Endodermal cell (in vitro differentiated cells): Measurements from ENCODE around the gene ACADL. TPM values are rescaled to one million over a fixed set of nuclear protein-coding genes. Genes with fewer than 3 reads are reported as not detected.
A peak's percentile ranks its signal among the peaks of the same experiment; 100 is the strongest.

ENCODE experiments used
- DNase-seq: peaks from one replicate; pipeline ENCODE4 v3.0.0-alpha.2; 2017
- H3K27ac ChIP-seq: 2 replicates; pipeline ENCODE4 v1.5.1; 2013; ENCODE audit warnings: mild to moderate bottlenecking, low read depth, low read length, moderate library complexity
- H3K27me3 ChIP-seq: 2 replicates; pipeline ENCODE4 v1.6.1; 2013; ENCODE audit warnings: mild to moderate bottlenecking, low read length, moderate library complexity; ENCODE audit not compliant: insufficient read depth, control insufficient read depth, poor library complexity, severe bottlenecking
- H3K36me3 ChIP-seq: 2 replicates; pipeline ENCODE4 v1.7.0; 2013; ENCODE audit warnings: mild to moderate bottlenecking, low read length, moderate library complexity; ENCODE audit not compliant: control insufficient read depth, insufficient read depth
- H3K4me1 ChIP-seq: one replicate; pipeline ENCODE4 v1.7.0; 2013; ENCODE audit warnings: low read length; ENCODE audit not compliant: control insufficient read depth, insufficient read depth
- H3K4me3 ChIP-seq: 2 replicates; pipeline ENCODE4 v1.5.1; 2013; ENCODE audit warnings: mild to moderate bottlenecking, low read length, moderate library complexity
- H3K9ac ChIP-seq: 2 replicates; pipeline ENCODE4 v1.6.1; 2013; ENCODE audit warnings: mild to moderate bottlenecking, low read length, moderate library complexity; ENCODE audit not compliant: poor library complexity, severe bottlenecking; ENCODE audit errors: extremely low read depth
- H3K9me3 ChIP-seq: 2 replicates; pipeline ENCODE4 v1.6.1; 2013; ENCODE audit warnings: mild to moderate bottlenecking, low read length, moderate library complexity; ENCODE audit not compliant: control insufficient read depth
- H3K27ac Mint-ChIP-seq: 2 replicates; pipeline ENCODE4 v1.8.0; 2020; ENCODE audit warnings: mixed read lengths
- H3K27me3 Mint-ChIP-seq: 2 replicates; pipeline ENCODE4 v1.8.0; 2021; ENCODE audit warnings: mild to moderate bottlenecking, mixed read lengths; ENCODE audit not compliant: insufficient read depth
- H3K36me3 Mint-ChIP-seq: 2 replicates; pipeline ENCODE4 v1.8.0; 2020; ENCODE audit warnings: low read depth, mixed read lengths
- H3K4me1 Mint-ChIP-seq: 2 replicates; pipeline ENCODE4 v1.8.0; 2020; ENCODE audit warnings: mixed read lengths
- H3K4me3 Mint-ChIP-seq: 2 replicates; pipeline ENCODE4 v1.8.0; 2020; ENCODE audit warnings: mild to moderate bottlenecking, moderate library complexity, mixed read lengths
- H3K9me3 Mint-ChIP-seq: 2 replicates; pipeline ENCODE4 v1.8.0; 2020; ENCODE audit warnings: mild to moderate bottlenecking, mixed read lengths
- CTCF ChIP-seq: fragments of 200-600 bp; sonication (generic); conservative IDR thresholded peaks from 2 replicates; pipeline ENCODE4 v1.5.0; 2021; ENCODE audit warnings: antibody characterized with exemption, mild to moderate bottlenecking
- WGBS, 2 experiments: methylation state at CpG; one replicate each; pipeline versions ENCODE4 v1.1.5 to v1.1.7; 2013; ENCODE audit warnings: missing lambda C conversion rate in 2 of 2, mixed read lengths in 1 of 2; ENCODE audit not compliant: insufficient coverage in 1 of 2, insufficient read length in 1 of 2; 5-methylcytosine and 5-hydroxymethylcytosine counted together
- long read RNA-seq, 4 experiments: library from polyadenylated mRNA in 2 of 4; library from RNA in 1 of 4; library from capped mRNA in 1 of 4; stranded (forward) in 3 of 4; unstranded in 1 of 4; transcript quantifications; one replicate each; pipeline ENCODE4 v2.0.0, GENCODE V29; 2020 to 2021; ENCODE audit warnings: inconsistent platforms in 1 of 4
- polyA plus RNA-seq, 2 experiments: library from polyadenylated mRNA; stranded (reverse); fragments of 50-300 nt; gene quantifications; one replicate each; pipeline ENCODE4 v1.2.3, GENCODE V29; 2013
- total RNA-seq, 2 donors: library from RNA; stranded (reverse); fragmentation: NEBNext Ultra II Directional in 1 of 2; extraction: Animal tissue kit (Norgen Biotek cat#: 25700) in 1 of 2; gene quantifications; 2 replicates in 1 of 2; 3 replicates in 1 of 2; pipeline ENCODE4 v1.2.1, GENCODE V29; 2021

Gene ACADL
- 1 to 10 TPM in 1 of 2 donors, under 1 TPM in 1; 0.66 to 1.1 TPM for total RNA-seq
- polyA plus RNA-seq (2013, experiment 1 of 2), result 0.18 TPM
- 0.33 TPM for polyA plus RNA-seq (2013, experiment 2 of 2)
- long read RNA-seq, experiment 1, partial matches to known transcripts, result 0 of 1 reads
- long read RNA-seq, experiment 1, other reads (novel, unspliced or antisense), result 0 of 1 reads
- long read RNA-seq, experiment 2, result 0 reads
- long read RNA-seq, experiment 3, partial matches to known transcripts, result 0 of 2 reads
- long read RNA-seq, experiment 3, other reads (novel, unspliced or antisense), result 1 of 2 reads
- long read RNA-seq, experiment 4, partial matches to known transcripts, result 0 of 3 reads
- long read RNA-seq, experiment 4, other reads (novel, unspliced or antisense), result 0 of 3 reads

DNA sequence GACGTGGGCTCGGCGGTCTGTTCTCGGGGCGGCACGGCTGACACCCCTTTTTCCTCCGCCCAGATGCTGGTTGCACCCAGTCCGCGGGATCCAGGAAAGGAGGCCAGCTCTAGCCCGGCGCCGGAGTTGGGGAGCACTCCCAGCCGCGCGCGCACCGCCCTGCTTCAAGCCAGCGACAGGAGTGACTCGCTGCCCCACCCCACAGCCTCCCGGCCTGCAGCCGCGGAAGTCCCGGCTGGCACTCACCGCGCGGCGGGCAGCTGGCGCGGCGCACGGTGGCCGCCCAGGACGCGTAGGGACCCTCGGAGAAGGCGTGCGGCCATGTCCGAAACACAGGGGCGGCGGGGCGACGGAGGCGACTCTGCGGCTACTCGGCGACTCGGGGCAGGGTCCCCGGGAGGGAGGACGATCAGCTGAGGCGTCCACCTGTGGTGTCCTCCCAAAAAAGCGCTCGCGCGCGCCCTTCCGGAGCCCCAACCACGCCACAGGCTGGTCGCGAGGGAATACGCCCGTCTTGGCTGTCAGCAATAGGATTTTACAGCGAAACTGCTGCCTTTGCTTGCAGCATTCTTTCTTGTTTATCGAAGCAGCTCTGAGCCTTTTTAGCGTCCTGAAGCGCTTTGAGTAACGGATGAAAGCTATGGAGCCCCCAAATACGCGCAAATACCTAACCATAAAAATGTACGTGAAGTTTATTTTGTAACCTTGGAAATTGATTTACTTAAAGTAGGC lies at the start of gene ACADL:
Gene ACADL (minus strand): TSS at position 507 of the 732 bp plus-strand sequence. CDS start 184 bp downstream, at position 323.
- peak; percentile 87 for DNase-seq
- Mint-ChIP-seq H3K4me1 (peaks cover 10% of the 10 kb centered on the region), H3K4me3 (peak within 1 kb of the TSS; percentile 63), H3K27ac (no peak within 1 kb of the TSS), H3K9me3 (no peaks in the 10 kb centered on the region), H3K27me3 (peaks cover 54% of the 10 kb centered on the region), H3K36me3 (no peaks in the 10 kb centered on the region)
- Histone ChIP-seq H3K27me3 (peaks cover 36% of the 10 kb centered on the region), H3K36me3 (no peaks in the 10 kb centered on the region), H3K9me3 (no peaks in the 10 kb centered on the region), H3K27ac (no peak within 1 kb of the TSS), H3K4me3 (peak within 1 kb of the TSS; percentile 86), H3K4me1 (no peaks in the 10 kb centered on the region), H3K9ac (peak within 1 kb of the TSS; percentile 34)
- TF ChIP-seq CTCF, result peak; percentile 13
- WGBS, 2 experiments, result 3 to 5% methylated on average over 24 to 69 of the region's 69 CpGs

DNA sequence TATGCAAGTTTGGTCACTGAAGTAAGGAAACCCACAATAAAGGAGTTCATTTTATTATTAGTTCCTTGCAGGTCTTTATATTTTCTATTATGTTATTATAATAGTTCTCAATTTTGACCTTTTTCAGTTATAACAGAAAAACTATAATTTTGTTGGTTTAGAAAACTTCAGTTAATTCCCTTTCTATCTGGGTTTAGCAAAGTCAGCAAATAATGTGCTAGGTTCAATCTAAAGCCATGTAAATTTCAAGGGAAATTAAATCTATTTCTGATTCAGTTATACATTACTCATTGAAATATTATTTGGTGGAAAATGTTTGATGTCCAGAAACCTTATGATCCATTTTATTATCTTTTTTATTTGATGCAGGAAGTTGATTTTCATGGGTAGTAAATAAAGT lies 46.1 kb upstream of the ACADL start:
- Histone ChIP-seq H3K9me3 (no peaks in the 10 kb centered on the region), H3K9ac (no peak overlapping the region), H3K4me1 (no peaks in the 10 kb centered on the region), H3K27ac (no peak overlapping the region), H3K27me3 (no peaks in the 10 kb centered on the region), H3K4me3 (no peak overlapping the region), H3K36me3 (no peaks in the 10 kb centered on the region)
- Mint-ChIP-seq H3K9me3 (no peaks in the 10 kb centered on the region), H3K27me3 (peaks cover 2% of the 10 kb centered on the region), H3K36me3 (no peaks in the 10 kb centered on the region), H3K4me3 (no peak overlapping the region), H3K4me1 (no peaks in the 10 kb centered on the region), H3K27ac (no peak overlapping the region)
- TF ChIP-seq CTCF, result no peak
- DNase-seq, result no peak

DNA sequence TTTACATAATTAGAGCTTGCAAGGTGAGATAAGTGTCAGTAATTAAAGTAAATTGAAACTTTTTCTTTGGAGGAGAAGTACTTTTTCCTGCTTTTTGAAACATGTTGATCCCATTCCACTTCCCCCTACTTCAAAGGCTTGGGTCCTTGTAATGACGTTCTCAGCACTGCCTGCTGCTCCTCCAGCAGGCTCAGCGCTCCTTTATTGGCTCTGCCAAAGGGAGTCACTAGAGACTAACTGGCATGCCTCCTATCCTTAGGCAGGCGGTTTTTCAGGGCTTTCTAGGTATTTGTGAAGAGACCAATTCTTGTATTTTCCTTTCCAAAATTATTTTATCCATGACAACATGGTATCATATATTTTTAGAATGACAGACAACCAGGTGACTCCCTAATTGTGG lies 43.9 kb upstream of the ACADL start:
- Histone ChIP-seq H3K9ac (no peak overlapping the region), H3K27me3 (no peaks in the 10 kb centered on the region), H3K9me3 (no peaks in the 10 kb centered on the region), H3K4me1 (no peaks in the 10 kb centered on the region), H3K27ac (no peak overlapping the region), H3K36me3 (no peaks in the 10 kb centered on the region), H3K4me3 (no peak overlapping the region)
- Mint-ChIP-seq H3K9me3 (no peaks in the 10 kb centered on the region), H3K4me3 (no peak overlapping the region), H3K27ac (no peak overlapping the region), H3K36me3 (no peaks in the 10 kb centered on the region), H3K27me3 (peaks cover 2% of the 10 kb centered on the region), H3K4me1 (no peaks in the 10 kb centered on the region)
- peak; percentile 57 for DNase-seq
- TF ChIP-seq CTCF, result no peak
- 37 to 56% methylated on average over 2 to 3 of the region's 3 CpGs for WGBS, 2 experiments
